HUES6 (cell line): Measurements from ENCODE around the gene NIPAL4.

Experiments
- H3K27ac ChIP-seq: 2 replicates; pipeline ENCODE4 v1.7.0; 2013; ENCODE audit warnings: low read depth, mild to moderate bottlenecking, low read length, inconsistent platforms
- H3K27me3 ChIP-seq: 2 replicates; pipeline ENCODE4 v1.6.1; 2013; ENCODE audit warnings: low read length; ENCODE audit not compliant: control insufficient read depth, insufficient read depth
- H3K36me3 ChIP-seq: 2 replicates; pipeline ENCODE4 v1.6.1; 2013; ENCODE audit warnings: low read length; ENCODE audit not compliant: control insufficient read depth, insufficient read depth
- H3K4me1 ChIP-seq: 2 replicates; pipeline ENCODE4 v1.6.1; 2013; ENCODE audit warnings: low read length; ENCODE audit not compliant: control insufficient read depth, insufficient read depth
- H3K4me3 ChIP-seq: 2 replicates; pipeline ENCODE4 v1.5.1; 2013; ENCODE audit warnings: low read depth, low read length
- H3K9ac ChIP-seq: one replicate; pipeline ENCODE4 v1.6.1; 2013; ENCODE audit warnings: mild to moderate bottlenecking, low read length
- H3K9me3 ChIP-seq: 2 replicates; pipeline ENCODE4 v1.6.1; 2013; ENCODE audit warnings: low read depth, low read length; ENCODE audit not compliant: control insufficient read depth, insufficient read depth

NIPAL4 gene

DNA sequence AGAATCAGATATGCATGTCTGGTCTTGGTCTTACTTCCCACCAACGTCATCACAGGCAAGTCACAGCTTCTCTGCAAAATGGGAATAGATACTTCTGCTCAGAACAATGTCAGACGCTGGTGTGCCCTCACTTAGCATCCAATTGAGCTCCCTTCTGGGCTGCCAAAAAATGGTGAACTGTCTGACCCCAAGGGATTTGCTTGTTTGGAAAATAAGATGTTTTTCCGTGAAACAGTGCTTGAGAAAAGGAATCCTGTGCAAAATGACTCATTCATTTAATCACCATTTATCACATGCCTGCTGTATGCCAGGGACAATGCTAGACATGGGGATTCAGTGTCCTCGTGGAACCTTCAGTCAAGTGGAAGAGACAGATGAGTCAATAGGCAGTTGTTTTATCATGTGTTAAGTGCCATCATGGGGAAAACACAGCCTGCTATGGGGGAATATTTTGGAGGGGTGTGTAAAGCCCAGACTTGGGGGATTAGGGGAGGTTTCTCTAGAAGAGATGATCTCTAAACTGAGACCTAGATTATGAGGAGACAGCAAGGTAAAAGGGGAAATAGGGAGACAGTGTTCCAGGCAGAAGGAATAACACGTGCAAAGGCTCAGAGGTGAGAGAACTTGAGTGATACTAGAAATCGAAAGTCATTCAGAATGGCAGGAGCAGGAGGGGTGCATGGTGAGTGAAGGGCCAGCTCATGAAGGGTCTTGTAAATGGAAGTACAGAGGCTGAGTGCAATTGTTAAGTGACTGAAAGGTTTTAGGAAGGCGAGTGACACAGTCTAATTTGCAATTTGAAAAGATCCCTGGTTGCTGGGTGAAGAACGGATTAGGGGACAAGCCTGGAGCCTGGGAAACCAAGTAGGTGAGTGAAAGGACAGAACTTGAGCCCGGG, 3.9 kb downstream of the NIPAL4 start:
- H3K9ac ChIP-seq, result no peak overlapping the region
- H3K4me1 ChIP-seq, result peaks cover 27% of the 10 kb centered on the region; the same call in 1 of the 2 replicates
- H3K27ac ChIP-seq, result no peak overlapping the region

DNA sequence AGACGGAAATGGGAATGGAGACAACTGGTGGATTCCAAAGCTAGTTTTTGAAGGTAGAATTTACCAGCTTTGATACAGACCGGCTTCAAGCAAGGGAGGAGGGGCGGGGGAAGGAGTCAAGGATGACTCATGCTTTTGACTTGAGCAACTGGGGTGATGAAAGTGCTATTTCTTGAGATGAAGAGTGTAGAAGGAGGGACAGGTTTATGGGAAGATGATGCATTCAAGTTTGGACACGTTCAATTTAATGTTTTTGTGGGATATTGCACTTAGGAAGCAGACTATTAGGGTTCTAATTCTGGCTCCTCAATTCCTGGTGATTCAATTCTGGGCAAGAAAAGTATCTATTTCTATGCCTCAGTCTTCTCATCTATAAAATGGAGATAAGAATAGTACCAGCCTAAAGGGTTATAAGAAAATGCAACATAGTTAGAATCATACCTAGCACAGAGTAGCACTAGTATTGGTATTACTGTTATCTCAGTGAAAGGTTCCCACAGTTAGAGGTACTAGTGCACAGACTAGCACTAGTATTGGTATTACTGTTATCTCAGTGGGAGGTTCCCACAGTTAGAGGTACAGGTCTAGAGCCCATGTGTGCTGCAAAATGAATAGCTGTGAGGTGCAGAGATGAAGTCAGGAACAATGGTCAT, 4.6 kb downstream of the NIPAL4 start:
- peaks cover 32% of the 10 kb centered on the region for H3K27me3 ChIP-seq
- H3K9ac ChIP-seq, result no peak overlapping the region
- no peak overlapping the region for H3K27ac ChIP-seq
- peaks cover 19% of the 10 kb centered on the region; the same call in 1 of the 2 replicates for H3K4me1 ChIP-seq
- H3K36me3 ChIP-seq, result no peaks in the 10 kb centered on the region
- H3K9me3 ChIP-seq, result no peaks in the 10 kb centered on the region
- H3K4me3 ChIP-seq, result 0 out of 2 replicates have a peak overlapping the region, but pooled peaks have one; percentile 26

More for the DNA sequence above, 3.9 kb downstream of the NIPAL4 start:
- Histone ChIP-seq H3K27me3 (peaks cover 40% of the 10 kb centered on the region), H3K36me3 (no peaks in the 10 kb centered on the region), H3K4me3 (0 out of 2 replicates have a peak overlapping the region, but pooled peaks have one; percentile 26), H3K9me3 (no peaks in the 10 kb centered on the region)

DNA sequence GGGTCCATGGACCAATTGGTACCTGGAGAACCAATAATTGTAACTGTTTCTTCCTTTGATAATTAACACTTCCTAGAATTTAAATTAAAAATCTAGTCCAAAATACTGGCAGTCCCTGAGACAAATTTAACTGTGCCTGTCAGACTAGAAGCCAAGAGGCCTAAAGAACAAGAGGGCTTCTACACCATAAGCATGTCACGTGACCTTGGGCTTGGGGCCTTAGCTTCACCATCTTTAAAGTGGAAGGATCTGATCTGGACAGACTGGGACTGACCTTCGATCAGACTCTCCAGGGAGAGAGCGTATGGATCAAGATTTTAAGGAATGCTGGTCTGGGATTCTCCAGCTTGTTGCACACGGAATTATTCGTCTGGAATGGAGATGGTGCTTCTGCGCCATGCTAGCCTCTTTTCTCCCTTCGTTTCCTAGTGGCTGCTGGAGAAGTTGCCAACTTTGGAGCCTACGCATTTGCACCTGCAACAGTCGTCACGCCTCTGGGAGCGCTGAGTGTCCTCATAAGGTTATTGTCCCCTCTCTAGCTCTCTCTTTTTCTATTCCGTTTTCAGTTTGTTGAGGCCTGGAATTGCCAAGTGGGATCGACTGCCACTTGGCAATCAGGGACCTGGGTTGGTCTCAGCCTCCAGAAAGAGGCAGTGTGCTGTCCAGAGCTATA, 8.4 kb downstream of the NIPAL4 start:
- Histone ChIP-seq H3K9me3 (no peaks in the 10 kb centered on the region), H3K9ac (no peak overlapping the region), H3K27ac (no peak overlapping the region), H3K4me3 (no peak overlapping the region), H3K4me1 (peaks cover 15% of the 10 kb centered on the region; the same call in 1 of the 2 replicates), H3K27me3 (no peaks in the 10 kb centered on the region), H3K36me3 (peaks cover 4% of the 10 kb centered on the region; the same call in 1 of the 2 replicates)

DNA sequence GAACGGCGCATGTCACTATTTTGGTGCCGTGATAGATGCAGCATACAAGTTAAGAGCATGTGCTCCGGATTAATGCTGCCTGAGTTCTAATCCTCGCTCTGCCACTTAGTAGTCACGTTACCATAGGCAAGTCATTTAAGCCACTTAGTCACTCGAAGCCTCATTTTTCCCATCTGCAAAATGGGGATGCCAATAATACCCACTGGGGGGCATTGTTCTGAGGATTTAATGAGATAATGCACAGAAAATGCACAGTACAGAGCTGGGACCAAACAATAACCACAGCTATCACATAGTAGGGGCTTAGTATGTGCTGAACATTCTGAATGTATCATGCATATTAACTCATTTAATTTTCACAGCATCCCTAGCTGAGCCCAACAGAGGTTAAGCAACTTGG, 9.1 kb downstream of the NIPAL4 start:
- H3K27ac ChIP-seq, result no peak overlapping the region
- no peaks in the 10 kb centered on the region for H3K27me3 ChIP-seq
- no peak overlapping the region for H3K4me3 ChIP-seq
- no peak overlapping the region for H3K9ac ChIP-seq
- H3K9me3 ChIP-seq, result no peaks in the 10 kb centered on the region
- peaks cover 10% of the 10 kb centered on the region; the same call in 1 of the 2 replicates for H3K4me1 ChIP-seq
- H3K36me3 ChIP-seq, result peaks cover 4% of the 10 kb centered on the region; the same call in 1 of the 2 replicates

- Histone ChIP-seq H3K9ac (no peak overlapping the region), H3K4me1 (peaks cover 3% of the 10 kb centered on the region; the same call in 1 of the 2 replicates), H3K36me3 (peaks cover 4% of the 10 kb centered on the region; the same call in 1 of the 2 replicates), H3K9me3 (no peaks in the 10 kb centered on the region), H3K4me3 (no peak overlapping the region), H3K27me3 (no peaks in the 10 kb centered on the region), H3K27ac (no peak overlapping the region)
These were observed 9.7 kb downstream of the NIPAL4 start for GRCh38 chr5:157469687-157470086.

DNA sequence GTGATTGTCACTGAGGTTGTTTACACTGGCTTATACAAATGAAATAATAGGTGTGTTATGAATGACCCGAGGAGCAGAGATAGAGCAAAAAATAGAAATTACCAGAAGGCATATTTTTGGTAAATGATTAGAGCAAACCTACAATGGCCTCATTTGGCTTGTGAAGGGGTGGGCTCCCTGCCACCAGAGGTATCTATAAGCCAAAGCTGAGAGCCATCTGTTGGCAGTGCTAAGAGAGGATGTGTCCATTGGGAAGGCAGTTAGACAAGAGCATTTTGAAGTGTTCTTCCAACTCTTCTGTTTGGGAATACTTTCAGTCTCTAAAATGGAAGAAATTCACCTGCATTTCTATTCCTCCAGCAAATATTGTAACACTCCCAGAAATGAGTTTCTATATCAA, 10.6 kb downstream of the NIPAL4 start:
- peaks cover 4% of the 10 kb centered on the region; the same call in 1 of the 2 replicates for H3K36me3 ChIP-seq
- no peak overlapping the region for H3K27ac ChIP-seq
- no peak overlapping the region for H3K4me3 ChIP-seq
- H3K4me1 ChIP-seq, result no peaks in the 10 kb centered on the region; the same call in 1 of the 2 replicates
- H3K9me3 ChIP-seq, result no peaks in the 10 kb centered on the region
- no peaks in the 10 kb centered on the region for H3K27me3 ChIP-seq
- no peak overlapping the region for H3K9ac ChIP-seq

GRCh38 chr5:157471709-157472108, 11.7 kb downstream of the NIPAL4 start:
- H3K4me1 ChIP-seq, result no peaks in the 10 kb centered on the region; the same call in 1 of the 2 replicates
- H3K27me3 ChIP-seq, result no peaks in the 10 kb centered on the region
- no peak overlapping the region for H3K9ac ChIP-seq
- no peak overlapping the region for H3K4me3 ChIP-seq
- no peak overlapping the region for H3K27ac ChIP-seq
- H3K36me3 ChIP-seq, result peaks cover 6% of the 10 kb centered on the region; the same call in 1 of the 2 replicates
- no peaks in the 10 kb centered on the region for H3K9me3 ChIP-seq

- Histone ChIP-seq H3K27me3 (no peaks in the 10 kb centered on the region), H3K27ac (no peak overlapping the region), H3K9ac (no peak overlapping the region), H3K9me3 (no peaks in the 10 kb centered on the region), H3K4me3 (no peak overlapping the region), H3K36me3 (peaks cover 6% of the 10 kb centered on the region; the same call in 1 of the 2 replicates), H3K4me1 (peaks cover 6% of the 10 kb centered on the region; the same call in 1 of the 2 replicates)
These were observed 13.6 kb downstream of the NIPAL4 start for GRCh38 chr5:157473383-157474320.

DNA sequence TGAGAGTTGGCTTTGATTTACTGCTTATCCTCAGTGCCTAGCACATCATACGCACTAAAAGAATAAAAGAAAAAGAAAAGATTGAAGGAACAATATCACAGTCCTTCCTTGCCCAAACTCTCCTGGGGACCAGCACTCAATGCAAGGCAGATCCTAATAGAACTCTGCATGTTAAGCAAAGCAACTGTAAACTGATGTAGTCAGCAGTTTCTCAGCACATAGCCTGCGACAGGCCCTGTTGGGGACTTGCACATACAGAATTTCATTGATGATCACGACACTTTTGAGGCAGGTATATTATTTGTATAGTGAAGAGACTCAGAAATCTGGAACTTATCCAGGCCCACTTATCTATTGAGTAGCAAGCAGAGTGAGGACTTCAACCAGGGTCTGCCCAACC, 15.4 kb downstream of the NIPAL4 start:
- no peaks in the 10 kb centered on the region for H3K9me3 ChIP-seq
- H3K36me3 ChIP-seq, result peaks cover 11% of the 10 kb centered on the region; the same call in 1 of the 2 replicates
- no peak overlapping the region for H3K4me3 ChIP-seq
- H3K27ac ChIP-seq, result no peak overlapping the region
- H3K9ac ChIP-seq, result no peak overlapping the region
- H3K4me1 ChIP-seq, result peaks cover 23% of the 10 kb centered on the region
- no peaks in the 10 kb centered on the region for H3K27me3 ChIP-seq
